GM19452 (cell line): ENCODE results near the gene ZSCAN31.
"Not testable (repeated sequence)": the region's sequence is repeated elsewhere in the genome, so short reads cannot be mapped to it uniquely, and the experiment has no call there.

ENCODE experiments used
- ATAC-seq: cut with Tn5 transposase; IDR thresholded peaks from one replicate; pipeline ENCODE4 v1.9.1; 2021; ENCODE audit not compliant: unreplicated experiment

ZSCAN31 gene

GRCh38 chr6:28335564-28336283 is at the start of gene ZSCAN31:
ZSCAN31 (minus strand) TSS chr6:28336148; CDS start chr6:28329683, 6,465 bp downstream.
- ATAC-seq = peak; percentile 81

GRCh38 chr6:28384143-28384533 is 48.2 kb upstream of the ZSCAN31 start:
- ATAC-seq = no peak

- ATAC-seq = peak; percentile 88
These were observed 47.5 kb upstream of the ZSCAN31 start for GRCh38 chr6:28383235-28384142.

GRCh38 chr6:28380381-28380780 is 44.4 kb upstream of the ZSCAN31 start:
- ATAC-seq = no peak

GRCh38 chr6:28378644-28379043 is 42.7 kb upstream of the ZSCAN31 start:
- no peak for ATAC-seq

GRCh38 chr6:28377879-28378278 is 41.9 kb upstream of the ZSCAN31 start:
- no peak for ATAC-seq

GRCh38 chr6:28373925-28374324 is 38.0 kb upstream of the ZSCAN31 start:
- no peak for ATAC-seq

- ATAC-seq = no peak
These were observed 35.9 kb upstream of the ZSCAN31 start for GRCh38 chr6:28371706-28372451.

- ATAC-seq = no peak
These were observed 35.3 kb upstream of the ZSCAN31 start for GRCh38 chr6:28371280-28371679.

- ATAC-seq = no peak
These were observed 34.5 kb upstream of the ZSCAN31 start for GRCh38 chr6:28370440-28370839.

- ATAC-seq = no peak
These were observed 33.5 kb upstream of the ZSCAN31 start for GRCh38 chr6:28369463-28369862.

- no peak for ATAC-seq
These were observed 32.6 kb upstream of the ZSCAN31 start for GRCh38 chr6:28368522-28368921.

- ATAC-seq = not testable (repeated sequence)
These were observed 29.6 kb upstream of the ZSCAN31 start for GRCh38 chr6:28365590-28365989.

GRCh38 chr6:28360961-28361360 is 25.0 kb upstream of the ZSCAN31 start:
- ATAC-seq = no peak

- ATAC-seq = not testable (repeated sequence)
These were observed 23.6 kb upstream of the ZSCAN31 start for GRCh38 chr6:28359562-28359961.

GRCh38 chr6:28357036-28357435 is 21.1 kb upstream of the ZSCAN31 start:
- no peak for ATAC-seq

GRCh38 chr6:28356666-28357020 is 20.7 kb upstream of the ZSCAN31 start:
- ATAC-seq = no peak

GRCh38 chr6:28355743-28356665 is 20.1 kb upstream of the ZSCAN31 start:
- no peak for ATAC-seq

- no peak for ATAC-seq
These were observed 19.0 kb upstream of the ZSCAN31 start for GRCh38 chr6:28354688-28355554.
